ENCODE data around the gene MLIP. TPM values are rescaled to one million over a fixed set of nuclear protein-coding genes. Genes with fewer than 3 reads are reported as not detected.

MLIP gene
- total and polyA plus RNA-seq, 2 of the 13 experiments (the other 11 are each of a cell fraction or from before 2014, with no cell fraction given) = 0.08 to 0.33 TPM

GRCh38 chr6:54098450-54099044 is 12.7 kb upstream of the MLIP start (continued):
- TF ChIP-seq ZNF841 (CRISPR knock-in tag; IDR thresholded peaks at IDR 0.05; ENCODE audit: borderline replicate concordance) (no peak), MEF2D (CRISPR knock-in tag; IDR thresholded peaks at IDR 0.05) (no peak), FOXA1 (IDR thresholded peaks at IDR 0.05) (no peak), FOXA1 (CRISPR knock-in tag; IDR thresholded peaks at IDR 0.05) (peak; percentile 66), ZNF737 (CRISPR knock-in tag; IDR thresholded peaks at IDR 0.05; ENCODE audit: borderline replicate concordance) (no peak), SOX13 (IDR thresholded peaks at IDR 0.05) (no peak), SOX13 (CRISPR knock-in tag; conservative IDR thresholded peaks at IDR 0.05 in 1 of 2, IDR thresholded peaks at IDR 0.05 in 1 of 2) (peak in 1 of 2 experiments; percentile 63; a peak in 1 of 4 replicates), ZNF124 (CRISPR knock-in tag; IDR thresholded peaks at IDR 0.05) (no peak), ONECUT2 (CRISPR knock-in tag; IDR thresholded peaks at IDR 0.05) (no peak), NONO (IDR thresholded peaks at IDR 0.05) (no peak), NONO (CRISPR knock-in tag; conservative IDR thresholded peaks at IDR 0.05) (no peak), ZKSCAN1 (IDR thresholded peaks at IDR 0.05; ENCODE audit: low read length) (peak; percentile 82; the same call in 1 of the 2 replicates), FOXA3 (CRISPR knock-in tag; IDR thresholded peaks at IDR 0.05) (peak; percentile 71), MLX (CRISPR knock-in tag; IDR thresholded peaks at IDR 0.05) (no peak), ZNF335 (CRISPR knock-in tag; IDR thresholded peaks at IDR 0.05) (no peak), DPF2 (CRISPR knock-in tag; IDR thresholded peaks at IDR 0.05; ENCODE audit: borderline replicate concordance, low read depth) (no peak), JDP2 (CRISPR knock-in tag; IDR thresholded peaks at IDR 0.05; ENCODE audit: borderline replicate concordance) (no peak), ZNF530 (CRISPR knock-in tag; IDR thresholded peaks at IDR 0.05; ENCODE audit: low read depth) (no peak), ZNF136 (CRISPR knock-in tag; IDR thresholded peaks at IDR 0.05; ENCODE audit: low read depth) (no peak), ZNF501 (CRISPR knock-in tag; IDR thresholded peaks at IDR 0.05) (no peak), NPAS2 (CRISPR knock-in tag; IDR thresholded peaks at IDR 0.05; ENCODE audit: borderline replicate concordance) (no peak), HES4 (CRISPR knock-in tag; IDR thresholded peaks at IDR 0.05; ENCODE audit: borderline replicate concordance) (no peak), PRDM10 (CRISPR knock-in tag; IDR thresholded peaks at IDR 0.05; ENCODE audit: low read depth) (no peak), MYC (CRISPR knock-in tag; IDR thresholded peaks at IDR 0.05; ENCODE audit: borderline replicate concordance) (no peak)
- TF ChIP-seq, protein P1, sequence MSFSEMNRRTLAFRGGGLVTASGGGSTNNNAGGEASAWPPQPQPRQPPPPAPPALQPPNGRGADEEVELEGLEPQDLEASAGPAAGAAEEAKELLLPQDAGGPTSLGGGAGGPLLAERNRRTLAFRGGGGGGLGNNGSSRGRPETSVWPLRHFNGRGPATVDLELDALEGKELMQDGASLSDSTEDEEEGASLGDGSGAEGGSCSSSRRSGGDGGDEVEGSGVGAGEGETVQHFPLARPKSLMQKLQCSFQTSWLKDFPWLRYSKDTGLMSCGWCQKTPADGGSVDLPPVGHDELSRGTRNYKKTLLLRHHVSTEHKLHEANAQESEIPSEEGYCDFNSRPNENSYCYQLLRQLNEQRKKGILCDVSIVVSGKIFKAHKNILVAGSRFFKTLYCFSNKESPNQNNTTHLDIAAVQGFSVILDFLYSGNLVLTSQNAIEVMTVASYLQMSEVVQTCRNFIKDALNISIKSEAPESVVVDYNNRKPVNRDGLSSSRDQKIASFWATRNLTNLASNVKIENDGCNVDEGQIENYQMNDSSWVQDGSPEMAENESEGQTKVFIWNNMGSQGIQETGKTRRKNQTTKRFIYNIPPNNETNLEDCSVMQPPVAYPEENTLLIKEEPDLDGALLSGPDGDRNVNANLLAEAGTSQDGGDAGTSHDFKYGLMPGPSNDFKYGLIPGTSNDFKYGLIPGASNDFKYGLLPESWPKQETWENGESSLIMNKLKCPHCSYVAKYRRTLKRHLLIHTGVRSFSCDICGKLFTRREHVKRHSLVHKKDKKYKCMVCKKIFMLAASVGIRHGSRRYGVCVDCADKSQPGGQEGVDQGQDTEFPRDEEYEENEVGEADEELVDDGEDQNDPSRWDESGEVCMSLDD (CRISPR knock-in tag; IDR thresholded peaks at IDR 0.05; ENCODE audit: borderline replicate concordance) = no peak
